Ovary (tissue), 9 donors: ENCODE results near the gene HMG20B. TPM values are rescaled to one million over a fixed set of nuclear protein-coding genes. Genes with fewer than 3 reads are reported as not detected.

ENCODE experiments used
- DNase-seq, 5 donors: peaks; one replicate each; pipeline ENCODE4 v3.0.0-alpha.2; 2019 to 2020
- H3K27ac ChIP-seq, 2 donors: fragments of 200-600 bp; one replicate each; pipeline versions ENCODE4 v1.5.1 to v1.8.0; 2019 to 2022
- H3K27me3 ChIP-seq: fragments of 200-600 bp; one replicate; pipeline ENCODE4 v1.8.0; 2022
- H3K36me3 ChIP-seq: fragments of 200-600 bp; sonication (generic); one replicate; pipeline ENCODE4 v1.5.1; 2019
- H3K4me1 ChIP-seq: one replicate; pipeline ENCODE4 v1.8.1; 2013; ENCODE audit warnings: mild to moderate bottlenecking, moderate library complexity; ENCODE audit not compliant: insufficient read depth
- H3K4me3 ChIP-seq: fragments of 200-600 bp; sonication (generic); one replicate; pipeline ENCODE4 v1.5.1; 2017
- H3K9me3 ChIP-seq, 2 donors: fragments of 200-600 bp in 1 of 2; sonication (generic) in 1 of 2; one replicate each; pipeline versions ENCODE4 v1.5.1 to v1.8.1; 2013 to 2019; ENCODE audit warnings: mild to moderate bottlenecking in 1 of 2, moderate library complexity in 1 of 2
- CTCF ChIP-seq, 3 donors: fragments of 450-650 bp in 2 of 3; fragments of 200-600 bp in 1 of 3; IDR thresholded peaks; one replicate each; pipeline versions ENCODE4 v1.5.1 to v1.8.0; 2016 to 2022; ENCODE audit warnings: antibody characterized with exemption in 3 of 3, mild to moderate bottlenecking in 1 of 3
- EP300 ChIP-seq: sonication (generic); formaldehyde crosslinking; IDR thresholded peaks from one replicate; pipeline ENCODE4 v1.6.1; 2017; ENCODE audit warnings: antibody characterized with exemption
- POLR2A ChIP-seq: fragments of 450-650 bp; IDR thresholded peaks from one replicate; pipeline ENCODE4 v1.6.1; 2017; ENCODE audit warnings: antibody characterized with exemption, mild to moderate bottlenecking, moderate library complexity
- WGBS, 3 donors: extraction: QIAGEN DNeasy Blood & Tissue Kit in 1 of 3; methylation state at CpG; one replicate each; pipeline versions ENCODE4 v1.1.5 to v1.1.7; 2013 to 2017; 5-methylcytosine and 5-hydroxymethylcytosine counted together
- intact Hi-C, 4 donors: fragments of 100-400 bp; cut with DNase I; formaldehyde crosslinking; loops; one replicate each; pipeline versions ENCODE4 v1.11.0 to v1.15.1; 2022 to 2023
- polyA plus RNA-seq, 2 donors: library from polyadenylated mRNA; stranded (reverse); fragments of 200-250 nt in 1 of 2; fragments of 350-450 nt in 1 of 2; fragmentation: Illumina TruSeq in 1 of 2; extraction: RNeasy Lipid Tissue Mini Kit (QIAGEN cat#74804) in 1 of 2; gene quantifications; one replicate each; pipeline ENCODE4 v1.2.3, GENCODE V29; 2013 to 2014
- total RNA-seq, 7 donors: library from RNA; depleted of rRNA in 2 of 7; stranded (reverse); fragments of >200 nt in 2 of 7; fragmentation: NEBNext Ultra II Directional in 3 of 7; extraction: Animal tissue kit (Norgen Biotek cat#: 25700) in 3 of 7; gene quantifications; one replicate each; pipeline versions ENCODE4 v1.1.0 to v1.2.4, GENCODE V29; 2016 to 2023
- donor health status: DM: no; HTN: no; CAD: no; lungs with moderate emphysema.
- donor health status: DM: no; HTN: no; CAD: no.
- donor health status: Bipolar disorder and iron deficiency.
- donor health status: DM: yes; HTN: yes; CAD: no.
- donor health status: DM: no; HTN: no; CAD: no.
- donor health status: DM: yes; HTN: yes; CAD: no.

Gene HMG20B
- total and polyA plus RNA-seq, 9 donors: 33.2 to 109 (median 60.3) TPM

DNA sequence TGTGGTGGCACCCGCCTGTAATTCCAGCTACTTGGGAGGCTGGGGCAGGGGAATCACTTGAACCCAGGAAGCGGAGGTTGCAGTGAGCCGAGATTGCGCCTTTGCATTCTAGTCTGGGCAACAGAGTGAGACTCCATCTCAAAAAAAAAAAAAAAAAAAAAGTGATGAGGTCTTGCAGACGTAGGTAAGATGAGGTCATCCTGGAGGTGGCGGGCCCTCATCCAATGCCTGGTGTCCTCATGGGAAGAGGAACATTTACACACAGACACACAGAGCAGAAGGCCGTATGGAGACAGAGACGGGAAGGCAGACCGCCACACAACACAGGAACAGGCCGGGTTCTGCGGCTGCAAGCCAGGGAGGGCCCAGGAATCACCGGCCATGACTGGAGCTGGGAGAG, 49.5 kb downstream of the HMG20B start:
- 82 to 88% (median 83%) methylated on average over 12 of the region's 12 CpGs for WGBS, 3 donors
- intact Hi-C loops: no loop called here
- Histone ChIP-seq H3K27ac (no peak overlapping the region), H3K4me3 (no peak overlapping the region), H3K27me3 (no peaks in the 10 kb centered on the region), H3K36me3 (no peaks in the 10 kb centered on the region), H3K4me1 (peaks cover 4% of the 10 kb centered on the region), H3K9me3 (no peaks in the 10 kb centered on the region)
- TF ChIP-seq EP300: no peak
- no peak for TF ChIP-seq CTCF (IDR thresholded peaks at IDR 0.05)
- no peak for TF ChIP-seq POLR2A
- DNase-seq: no peak

DNA sequence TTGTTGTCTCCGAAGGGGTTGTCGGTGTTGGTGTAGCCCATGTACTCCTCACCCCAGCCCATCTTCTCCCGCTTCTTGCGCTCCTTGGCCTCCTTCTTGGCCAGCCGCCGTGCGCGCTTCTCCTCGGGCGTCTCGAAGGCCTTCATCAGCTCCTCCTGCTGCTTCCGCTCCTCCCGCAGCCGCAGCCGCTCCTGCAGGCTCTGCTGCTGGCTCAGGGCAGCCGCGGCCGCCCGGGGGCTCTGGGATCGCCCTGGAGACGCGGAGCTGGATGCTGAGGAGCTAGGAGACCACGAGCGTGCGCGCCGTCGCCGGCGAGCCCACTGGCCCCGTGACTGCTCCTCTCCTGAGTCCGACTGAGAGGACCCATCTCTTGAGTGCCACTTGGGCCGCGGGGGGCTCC, 51.0 kb downstream of the HMG20B start:
- intact Hi-C loops: no loop called here
- TF ChIP-seq CTCF (IDR thresholded peaks at IDR 0.05) (no peak), POLR2A (no peak), EP300 (no peak)
- H3K36me3 ChIP-seq: no peaks in the 10 kb centered on the region
- no peak overlapping the region for H3K4me3 ChIP-seq
- no peaks in the 10 kb centered on the region for H3K9me3 ChIP-seq
- 85 to 91% (median 88%) methylated on average over 34 of the region's 34 CpGs for WGBS, 3 donors
- peaks cover 4% of the 10 kb centered on the region for H3K4me1 ChIP-seq
- no peak overlapping the region for H3K27ac ChIP-seq
- DNase-seq: no peak
- no peaks in the 10 kb centered on the region for H3K27me3 ChIP-seq

- H3K4me1 ChIP-seq: peaks cover 4% of the 10 kb centered on the region
- no peaks in the 10 kb centered on the region for H3K36me3 ChIP-seq
- no peak for TF ChIP-seq POLR2A
- no peak for TF ChIP-seq EP300
- no peak for TF ChIP-seq CTCF (IDR thresholded peaks at IDR 0.05)
- WGBS, 3 donors: 1 to 2% (median 2%) methylated on average over 21 of the region's 21 CpGs
- peak overlapping the region; percentile 69 to 96 for H3K27ac ChIP-seq
- DNase-seq: no peak
- intact Hi-C loops: no loop called here
- H3K9me3 ChIP-seq: no peaks in the 10 kb centered on the region
- H3K27me3 ChIP-seq: no peaks in the 10 kb centered on the region
- H3K4me3 ChIP-seq: peak overlapping the region; percentile 100
Observed at GRCh38 chr19:3625996-3626472, 53.3 kb downstream of the HMG20B start.

- no peaks in the 10 kb centered on the region for H3K27me3 ChIP-seq
- no peaks in the 10 kb centered on the region for H3K36me3 ChIP-seq
- H3K27ac ChIP-seq: peak within 1 kb of the TSS; percentile 69 to 96
- peaks cover 10% of the 10 kb centered on the region for H3K4me1 ChIP-seq
- peak within 1 kb of the TSS; percentile 100 for H3K4me3 ChIP-seq
- peak; percentile 99 for DNase-seq
- TF ChIP-seq EP300 (no peak), CTCF (IDR thresholded peaks at IDR 0.05) (peak in 2 of 3 donors; percentile 26 to 34), POLR2A (peak; percentile 71)
- 0% methylated on average over 78 to 80 of the region's 80 CpGs for WGBS, 3 donors
- intact Hi-C loops: no loop called here
- no peaks in the 10 kb centered on the region for H3K9me3 ChIP-seq
Observed at GRCh38 chr19:3626473-3627350, 54.0 kb downstream of the HMG20B start, which contains the start of gene CACTIN. Gene CACTIN, minus strand, starts transcription at chr19:3626790. Its CDS starts 28 bp downstream, at chr19:3626762.
